A204.1 (cell line): ENCODE results near the gene KPTN.

Source experiments
- FAIRE-seq: peaks from 2 replicates; lab custom pipeline; 2012; peaks lifted over from hg19 to GRCh38; lab: Jason Lieb, UNC

Gene KPTN

GRCh38 chr19:47465957-47466356 is 18.1 kb downstream of the KPTN start:
- no peak for FAIRE-seq

DNA sequence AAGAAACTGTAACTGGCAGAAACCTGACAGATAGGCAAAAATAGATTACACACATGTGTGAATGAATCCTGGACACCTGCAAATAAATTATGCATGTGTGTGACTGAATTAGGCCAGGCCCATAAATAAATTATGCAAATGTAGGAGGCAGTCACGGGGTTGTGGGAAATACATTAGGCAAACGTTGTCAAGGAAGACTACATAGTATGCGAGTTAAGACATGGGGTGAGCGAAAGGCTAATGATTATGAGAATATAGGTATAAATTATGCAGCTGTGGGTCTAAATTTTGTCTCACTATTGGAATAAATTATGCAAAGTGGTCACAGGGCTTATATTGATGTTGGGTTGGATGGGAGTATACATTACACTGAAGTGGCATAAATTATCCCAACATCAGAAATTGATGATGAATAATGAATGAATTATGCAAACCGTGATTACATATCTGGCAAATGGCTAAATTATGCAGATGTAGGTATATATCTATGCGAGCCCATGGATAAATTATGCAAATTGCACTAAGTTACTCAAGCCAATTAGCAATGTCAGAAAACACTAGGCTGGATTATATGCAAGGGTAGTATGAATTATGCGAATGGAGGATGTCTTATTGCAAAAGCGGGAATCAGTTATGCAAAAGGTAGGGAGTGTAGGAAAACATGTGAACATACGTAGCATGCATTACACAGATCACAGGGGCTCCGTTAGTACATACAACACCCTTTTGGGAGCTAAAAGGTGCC is 19.2 kb downstream of the KPTN start:
- no peak for FAIRE-seq

- no peak for FAIRE-seq
These were observed 22.1 kb downstream of the KPTN start for GRCh38 chr19:47461876-47462275.

GRCh38 chr19:47459477-47459876 is 24.5 kb downstream of the KPTN start:
- no peak for FAIRE-seq

- FAIRE-seq = no peak
These were observed 25.3 kb downstream of the KPTN start for GRCh38 chr19:47458672-47459071.

DNA sequence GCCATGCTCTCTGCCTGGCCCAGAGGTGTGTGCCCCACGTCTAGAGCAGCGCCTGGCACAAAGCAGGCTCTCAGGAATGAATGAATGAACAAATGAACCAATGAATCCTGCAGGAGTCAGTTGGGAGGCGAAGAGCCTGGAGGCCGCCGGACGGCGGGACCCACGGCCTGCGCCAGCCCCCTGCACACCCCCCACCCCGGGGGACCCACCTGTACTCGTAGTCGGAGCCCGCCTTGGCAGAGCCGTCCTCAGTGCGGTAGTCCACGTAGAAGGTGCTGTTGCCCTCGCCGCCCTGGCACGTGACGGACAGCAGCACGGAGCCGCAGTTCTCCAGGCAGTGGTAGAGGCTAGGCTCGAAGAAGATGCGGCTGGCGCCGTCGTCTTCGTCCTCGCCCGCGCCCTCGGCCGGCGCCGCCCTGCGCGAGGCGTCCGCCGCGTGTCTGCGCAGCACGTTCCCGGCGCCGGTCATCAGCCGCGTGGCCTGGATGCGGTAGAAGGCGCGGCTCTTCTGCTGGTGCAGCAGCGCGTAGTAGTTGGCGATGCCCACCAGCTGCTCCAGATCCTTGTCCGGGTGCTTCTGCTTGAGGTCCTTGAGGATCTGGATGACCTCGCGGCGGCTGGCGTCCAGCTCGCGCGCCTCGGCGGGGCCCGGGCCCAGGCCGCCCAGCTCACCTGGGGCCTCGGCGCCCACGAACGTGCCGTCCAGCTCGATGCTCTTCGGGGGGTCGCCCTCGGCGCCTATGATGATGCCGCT is 27.1 kb downstream of the KPTN start:
- no peak for FAIRE-seq

- no peak for FAIRE-seq
These were observed 33.5 kb downstream of the KPTN start for GRCh38 chr19:47450478-47450877.

- no peak for FAIRE-seq
These were observed 35.7 kb downstream of the KPTN start for GRCh38 chr19:47448360-47448727.

- FAIRE-seq = no peak
These were observed 36.3 kb downstream of the KPTN start for GRCh38 chr19:47447470-47448359.

DNA sequence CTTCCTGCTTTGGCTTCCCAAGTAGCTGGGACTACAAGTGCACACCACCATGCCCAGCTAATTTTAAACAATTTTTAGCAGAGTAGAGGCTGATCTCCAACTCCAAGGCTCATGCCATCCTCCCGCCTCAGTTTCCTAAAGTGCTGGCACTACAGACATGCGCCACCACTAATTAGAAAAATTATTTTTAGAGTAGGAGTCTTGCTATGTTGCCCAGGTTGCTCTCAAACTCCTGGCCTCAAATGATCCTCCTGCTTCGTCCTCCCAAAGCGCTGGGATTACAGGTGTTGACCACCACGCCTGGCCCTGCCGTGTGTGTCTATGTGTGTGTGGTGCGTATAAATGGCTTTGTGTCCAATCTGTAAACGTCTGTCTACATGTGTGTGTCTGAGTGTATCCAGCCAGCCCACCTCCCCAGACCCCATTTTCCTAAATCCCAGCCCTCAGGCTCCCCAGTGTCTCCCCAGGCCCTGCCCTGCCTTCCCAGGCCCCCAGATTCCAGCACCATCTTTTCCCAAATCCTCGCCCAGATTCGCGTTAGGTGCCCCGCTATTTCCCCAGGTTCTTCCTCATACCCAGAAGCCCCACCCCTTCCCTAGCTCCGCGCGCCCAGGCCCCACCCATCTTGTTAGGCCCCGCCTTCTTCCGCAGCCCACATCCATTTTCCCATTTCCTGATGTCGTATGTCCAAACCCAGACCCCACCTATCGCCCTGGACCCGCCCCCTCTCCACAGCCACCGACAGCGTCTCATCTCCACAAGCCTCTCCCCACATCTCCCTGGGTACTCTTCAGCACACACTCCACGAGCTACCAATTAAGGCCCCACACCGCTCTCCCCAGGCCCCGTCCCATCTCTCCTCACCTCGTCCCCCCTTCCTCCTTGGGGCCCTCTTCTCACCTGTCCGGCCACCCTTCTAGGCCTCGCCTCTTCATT is 37.2 kb downstream of the KPTN start:
- FAIRE-seq = no peak

DNA sequence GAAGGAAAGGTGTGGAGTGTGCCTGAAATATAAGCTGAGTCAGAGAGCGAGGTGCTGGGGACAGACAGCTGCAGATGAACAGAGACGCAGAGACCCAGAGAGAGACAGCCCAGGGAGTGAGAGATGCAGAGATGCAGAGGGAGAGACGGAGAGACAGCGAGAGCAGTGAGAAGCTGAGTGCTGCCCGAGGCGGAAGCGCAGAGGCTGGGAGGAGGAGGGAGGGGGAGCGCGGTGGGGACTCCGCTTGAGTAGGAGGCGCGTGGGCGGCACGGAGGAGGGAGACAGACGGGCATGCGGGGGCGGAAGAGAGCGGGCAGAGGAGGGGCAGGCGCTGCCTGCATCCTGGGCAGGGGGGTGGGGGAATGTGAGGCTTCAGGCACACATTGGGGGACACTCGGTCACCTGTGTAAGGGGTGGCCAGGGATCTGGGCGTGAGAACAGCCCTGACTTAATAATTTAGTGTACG is 38.0 kb downstream of the KPTN start:
- no peak for FAIRE-seq

DNA sequence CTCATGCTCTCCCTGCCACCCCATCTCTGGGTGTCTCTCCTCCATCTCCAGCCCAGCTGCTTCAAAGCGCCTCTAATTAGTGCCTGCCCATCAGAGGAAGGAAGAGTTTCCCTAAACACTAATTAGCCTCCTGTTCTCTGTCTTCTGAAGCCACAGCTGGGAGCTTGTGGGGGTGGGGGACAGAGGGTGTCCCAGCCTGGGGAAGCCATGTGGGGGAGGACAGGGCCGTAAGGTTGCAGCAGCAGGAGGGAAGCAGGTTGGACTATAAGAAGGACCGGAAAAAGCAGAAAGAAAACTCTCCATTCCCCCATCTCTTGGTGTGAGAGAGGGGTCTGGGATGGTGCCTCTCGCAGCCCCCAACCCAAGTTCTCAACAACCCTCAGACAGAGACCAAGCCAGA is 38.5 kb downstream of the KPTN start:
- FAIRE-seq = no peak

GRCh38 chr19:47444388-47444821 is 39.6 kb downstream of the KPTN start:
- FAIRE-seq = no peak

DNA sequence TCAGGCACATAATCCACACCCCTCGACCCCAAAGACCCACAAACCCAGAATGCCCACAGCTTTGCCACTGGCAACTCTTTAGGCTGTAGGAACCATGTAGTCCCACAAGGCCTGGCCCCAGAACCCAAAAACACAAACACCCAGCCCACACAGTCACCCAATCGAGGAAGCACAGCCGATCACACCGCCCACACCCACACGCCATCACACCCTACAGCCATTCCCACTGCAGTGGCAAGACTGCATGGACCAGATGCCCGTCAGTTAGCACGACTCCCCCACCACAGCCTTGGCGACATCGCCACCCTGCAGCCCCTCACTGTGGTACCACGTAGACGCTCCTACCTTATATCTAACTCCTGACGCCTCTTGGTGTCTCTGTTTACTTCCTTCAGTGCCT is 40.7 kb downstream of the KPTN start:
- FAIRE-seq = no peak

- no peak for FAIRE-seq
These were observed 45.2 kb downstream of the KPTN start for GRCh38 chr19:47438793-47439220.

- no peak for FAIRE-seq
These were observed 46.5 kb downstream of the KPTN start for GRCh38 chr19:47437500-47437899.

DNA sequence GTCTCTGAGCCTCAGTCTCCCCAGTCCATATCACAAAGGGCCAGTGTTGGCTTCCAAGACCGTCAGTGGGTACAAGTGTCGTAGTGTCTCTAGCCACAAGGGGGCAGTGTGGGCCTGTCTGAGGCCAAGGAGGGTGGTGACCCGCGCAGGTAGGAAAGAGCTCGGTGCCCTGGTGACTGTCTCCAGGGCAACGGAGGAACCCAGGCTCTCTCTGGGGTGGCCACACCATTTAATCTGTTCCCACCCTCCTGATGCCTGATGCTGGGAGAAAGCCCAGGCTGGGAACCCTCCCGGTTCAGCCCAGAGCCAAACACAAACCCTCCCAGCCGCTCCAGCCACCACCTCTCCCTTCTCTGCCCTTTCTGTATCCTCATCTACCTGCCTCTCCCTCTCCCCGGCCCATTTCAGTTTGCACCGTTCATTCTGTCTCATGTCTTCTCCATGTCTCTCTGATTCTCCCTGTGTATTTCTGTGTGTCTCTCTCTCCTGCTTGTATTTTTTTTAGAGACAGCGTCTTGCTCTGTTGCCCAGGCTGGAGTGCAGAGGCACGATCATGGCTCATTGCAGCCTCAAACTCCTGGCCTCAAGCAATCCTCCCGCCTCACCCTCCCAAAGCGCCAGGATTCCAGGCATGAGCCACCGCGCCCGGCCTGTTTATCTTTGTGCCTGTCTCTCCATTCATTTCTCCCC is 47.2 kb downstream of the KPTN start:
- no peak for FAIRE-seq

DNA sequence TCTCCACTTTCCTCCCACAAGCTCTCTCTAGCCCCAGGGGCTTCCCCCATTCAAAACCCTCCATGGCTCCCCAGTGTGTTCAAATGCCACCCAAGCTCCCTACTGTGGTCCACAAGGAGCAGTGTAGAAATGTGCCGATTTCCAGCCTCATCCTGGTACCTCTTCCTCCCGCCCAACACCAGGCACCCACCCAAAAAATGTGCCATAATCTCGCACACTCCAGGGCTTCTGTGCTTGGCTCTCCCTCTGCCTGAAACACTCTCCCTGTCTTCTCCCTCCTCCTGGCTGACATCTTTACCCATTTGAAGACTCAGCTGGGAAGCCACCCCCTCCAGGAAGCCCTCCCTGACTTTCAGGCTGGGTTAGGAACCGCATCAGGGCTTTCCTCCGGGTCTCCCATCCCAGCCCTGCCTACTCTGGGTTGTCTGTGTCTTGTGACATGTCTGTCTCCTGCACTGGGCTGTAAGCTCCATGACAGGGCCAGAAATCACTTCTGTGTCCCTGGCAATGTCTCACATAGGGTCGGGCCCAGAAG is 48.1 kb downstream of the KPTN start:
- no peak for FAIRE-seq

DNA sequence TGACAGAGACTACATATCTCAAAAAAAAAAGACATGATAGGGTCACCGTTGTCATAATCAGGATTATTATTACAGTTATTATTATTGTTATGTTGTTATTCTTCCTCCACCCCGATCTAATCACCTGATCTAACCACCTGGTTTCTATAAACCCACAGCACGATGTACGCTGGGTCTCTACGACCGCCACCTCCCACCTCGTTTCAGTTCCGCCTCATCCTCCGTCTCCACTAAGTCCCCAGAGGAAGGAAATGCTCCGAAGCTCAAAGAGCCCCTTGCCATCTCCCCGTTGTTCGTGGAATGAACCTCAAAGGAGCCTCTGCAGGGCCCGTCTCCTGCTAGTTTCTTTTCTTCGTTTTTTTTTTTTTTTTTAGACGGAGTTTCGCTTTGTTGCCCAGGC is 48.8 kb downstream of the KPTN start:
- FAIRE-seq = no peak

GRCh38 chr19:47434088-47434487 is 49.9 kb downstream of the KPTN start:
- FAIRE-seq = no peak

GRCh38 chr19:47433121-47433520 is 50.9 kb downstream of the KPTN start:
- FAIRE-seq = no peak
